HG03196 (cell line): Measurements from ENCODE around the gene DBET.
"Not testable (repeated sequence)": the region's sequence is repeated elsewhere in the genome, so short reads cannot be mapped to it uniquely, and the experiment has no call there.

Source experiments
- ATAC-seq: cut with Tn5 transposase; IDR thresholded peaks from one replicate; pipeline ENCODE4 v1.9.1; 2021; ENCODE audit not compliant: unreplicated experiment

The DBET gene

GRCh38 chr4:190049378-190050239, 14.7 kb upstream of the DBET start:
- ATAC-seq: not testable (repeated sequence)

GRCh38 chr4:190058997-190059396, 5.3 kb upstream of the DBET start:
- not testable (repeated sequence) for ATAC-seq

GRCh38 chr4:190064805-190065204, 503 bp downstream of the DBET start:
- not testable (repeated sequence) for ATAC-seq

- not testable (repeated sequence) for ATAC-seq
Observed at GRCh38 chr4:190068351-190068750, 4.0 kb downstream of the DBET start.

GRCh38 chr4:190093052-190093451, 28.8 kb downstream of the DBET start:
- ATAC-seq: not testable (repeated sequence)

GRCh38 chr4:190094031-190094430, 29.7 kb downstream of the DBET start:
- ATAC-seq: not testable (repeated sequence)

GRCh38 chr4:190095335-190095734, 31.0 kb downstream of the DBET start:
- ATAC-seq: not testable (repeated sequence)

GRCh38 chr4:190099605-190100004, 35.3 kb downstream of the DBET start:
- not testable (repeated sequence) for ATAC-seq

- not testable (repeated sequence) for ATAC-seq
Observed at GRCh38 chr4:190101525-190101924, 37.2 kb downstream of the DBET start.

- ATAC-seq: not testable (repeated sequence)
Observed at GRCh38 chr4:190106191-190106590, 41.9 kb downstream of the DBET start.

GRCh38 chr4:190106611-190107480, 42.5 kb downstream of the DBET start:
- not testable (repeated sequence) for ATAC-seq

GRCh38 chr4:190107766-190108485, 43.6 kb downstream of the DBET start:
- ATAC-seq: not testable (repeated sequence)

GRCh38 chr4:190108756-190109155, 44.5 kb downstream of the DBET start:
- ATAC-seq: not testable (repeated sequence)

- ATAC-seq: not testable (repeated sequence)
Observed at GRCh38 chr4:190109390-190110011, 45.2 kb downstream of the DBET start.

GRCh38 chr4:190110033-190110432, 45.7 kb downstream of the DBET start:
- not testable (repeated sequence) for ATAC-seq

- not testable (repeated sequence) for ATAC-seq
Observed at GRCh38 chr4:190110570-190111295, 46.4 kb downstream of the DBET start.

GRCh38 chr4:190112879-190113278, 48.6 kb downstream of the DBET start:
- ATAC-seq: not testable (repeated sequence)

GRCh38 chr4:190114991-190115390, 50.7 kb downstream of the DBET start:
- ATAC-seq: not testable (repeated sequence)
